Activated naive CD4-positive, alpha-beta T cell treated with anti-CD3 and anti-CD28 coated beads, Interleukin-2, amount 10 ng/mL, durations not matched to agents 7 days and 5 days (primary cell): ENCODE results near the gene RHEX.
"Not testable (repeated sequence)": the region's sequence is repeated elsewhere in the genome, so short reads cannot be mapped to it uniquely, and the experiment has no call there.

ENCODE experiments used
- CTCF ChIA-PET: fragments of 350-600 bp; sonication (Branson Sonifier 250); formaldehyde crosslinking; loops from one replicate; lab custom pipeline; 2021; ENCODE audit warnings: antibody characterized with exemption; lab: Charles Lee
- DNase-seq: peaks from one replicate; pipeline ENCODE4 v3.0.0-alpha.2; 2020
- H3K27ac Mint-ChIP-seq: one replicate; pipeline ENCODE4 v1.8.0; 2021; ENCODE audit warnings: mild to moderate bottlenecking, moderate library complexity, mixed read lengths
- H3K27me3 Mint-ChIP-seq: one replicate; pipeline ENCODE4 v1.8.0; 2021; ENCODE audit warnings: mild to moderate bottlenecking, mixed read lengths
- H3K36me3 Mint-ChIP-seq: one replicate; pipeline ENCODE4 v1.8.0; 2021; ENCODE audit warnings: mixed read lengths
- H3K4me1 Mint-ChIP-seq: one replicate; pipeline ENCODE4 v1.8.0; 2021; ENCODE audit warnings: mixed read lengths
- H3K4me3 Mint-ChIP-seq: one replicate; pipeline ENCODE4 v1.8.0; 2021; ENCODE audit warnings: mild to moderate bottlenecking, moderate library complexity, mixed read lengths
- H3K9me3 Mint-ChIP-seq: one replicate; pipeline ENCODE4 v1.8.0; 2021; ENCODE audit warnings: mixed read lengths

Gene RHEX

DNA sequence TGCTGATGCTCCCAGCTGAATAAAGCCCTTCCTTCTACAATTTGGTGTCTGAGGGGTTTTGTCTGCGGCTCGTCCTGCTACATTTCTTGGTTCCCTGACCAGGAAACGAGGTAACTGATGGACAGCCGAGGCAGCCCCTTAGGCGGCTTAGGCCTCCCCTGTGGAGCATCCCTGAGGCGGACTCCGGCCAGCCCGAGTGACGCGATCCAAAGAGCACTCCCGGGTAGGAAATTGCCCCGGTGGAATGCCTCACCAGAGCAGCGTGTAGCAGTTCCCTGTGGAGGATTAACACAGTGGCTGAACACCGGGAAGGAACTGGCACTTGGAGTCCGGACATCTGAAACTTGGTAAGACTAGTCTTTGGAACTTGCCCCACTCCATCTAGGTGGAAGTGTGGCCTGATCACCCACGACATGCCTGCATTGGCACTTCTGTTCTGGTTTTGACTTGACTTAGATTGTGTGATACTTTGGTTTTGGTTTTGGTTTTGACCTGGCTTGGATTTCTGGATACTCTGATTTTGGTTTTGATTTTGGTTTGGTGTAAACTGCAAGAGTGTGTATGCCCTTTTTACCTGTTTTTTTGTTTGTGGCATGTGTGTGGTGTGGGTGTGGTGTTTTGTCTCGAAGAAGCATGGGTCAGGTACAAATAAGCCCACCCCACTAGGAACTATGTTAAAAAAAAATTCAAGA is at the start of gene RHEX:
Gene RHEX, plus strand, starts transcription at position 255 of the 692 bp plus-strand sequence. CDS start 44,656 bp downstream, outside the sequence.
- H3K4me3 Mint-ChIP-seq, CTCF ChIA-PET, H3K36me3 Mint-ChIP-seq, H3K9me3 Mint-ChIP-seq: not testable (repeated sequence)
- DNase-seq: peak; percentile 58
- peak within 1 kb of the TSS; percentile 63 for H3K27ac Mint-ChIP-seq
- peaks cover 12% of the 10 kb centered on the region for H3K27me3 Mint-ChIP-seq
- peaks cover 46% of the 10 kb centered on the region for H3K4me1 Mint-ChIP-seq

DNA sequence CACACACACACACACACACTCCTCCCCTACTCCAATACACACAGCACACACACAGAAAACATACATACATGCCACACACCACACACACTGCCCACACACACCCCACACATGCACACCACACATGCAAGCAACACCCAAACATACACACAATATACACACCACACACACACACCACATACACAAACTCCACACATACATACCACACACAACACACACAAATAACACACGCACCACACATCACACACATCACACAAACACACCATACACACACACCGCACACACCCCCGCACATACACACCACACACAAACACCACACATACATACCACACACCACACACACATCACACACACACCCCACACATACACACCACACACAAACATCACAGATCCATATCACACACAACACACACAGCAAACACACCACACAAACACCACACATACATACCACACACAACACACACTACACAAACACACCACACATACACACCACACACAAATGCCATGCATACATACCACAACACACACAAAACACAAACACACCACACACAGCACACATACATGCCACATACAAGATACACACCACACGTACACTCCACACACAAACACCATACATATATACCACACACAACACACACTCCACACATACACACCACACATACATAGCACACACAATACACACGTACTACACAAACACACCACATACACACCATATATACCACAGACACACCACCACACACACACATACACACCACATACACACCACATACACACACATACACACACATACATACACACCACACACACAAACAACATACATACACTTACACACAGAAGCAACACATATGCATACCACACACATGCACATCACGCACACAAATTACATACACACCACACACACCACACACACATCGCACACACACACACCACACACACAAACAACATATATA is 48.8 kb upstream of the RHEX start:
- CTCF ChIA-PET: interaction anchor here (1.0 kb wide), 1 partner anchor 18 kb away, joined by 3 read pairs; no protein-coding TSS in a partner anchor
- H3K27ac Mint-ChIP-seq: no peak overlapping the region
- peaks cover 25% of the 10 kb centered on the region for H3K27me3 Mint-ChIP-seq
- peaks cover 7% of the 10 kb centered on the region for H3K9me3 Mint-ChIP-seq
- H3K36me3 Mint-ChIP-seq: no peaks in the 10 kb centered on the region
- H3K4me3 Mint-ChIP-seq: no peak overlapping the region
- DNase-seq: no peak
- no peaks in the 10 kb centered on the region for H3K4me1 Mint-ChIP-seq

GRCh38 chr1:206004826-206005225 is 48.1 kb upstream of the RHEX start:
- H3K27me3 Mint-ChIP-seq: peaks cover 25% of the 10 kb centered on the region
- DNase-seq: no peak
- H3K4me1 Mint-ChIP-seq: no peaks in the 10 kb centered on the region
- H3K9me3 Mint-ChIP-seq: peaks cover 7% of the 10 kb centered on the region
- H3K4me3 Mint-ChIP-seq: no peak overlapping the region
- CTCF ChIA-PET: interaction anchor here (0.9 kb wide), 1 partner anchor 11 kb away, joined by 3 read pairs; no protein-coding TSS in a partner anchor
- no peaks in the 10 kb centered on the region for H3K36me3 Mint-ChIP-seq
- H3K27ac Mint-ChIP-seq: no peak overlapping the region

DNA sequence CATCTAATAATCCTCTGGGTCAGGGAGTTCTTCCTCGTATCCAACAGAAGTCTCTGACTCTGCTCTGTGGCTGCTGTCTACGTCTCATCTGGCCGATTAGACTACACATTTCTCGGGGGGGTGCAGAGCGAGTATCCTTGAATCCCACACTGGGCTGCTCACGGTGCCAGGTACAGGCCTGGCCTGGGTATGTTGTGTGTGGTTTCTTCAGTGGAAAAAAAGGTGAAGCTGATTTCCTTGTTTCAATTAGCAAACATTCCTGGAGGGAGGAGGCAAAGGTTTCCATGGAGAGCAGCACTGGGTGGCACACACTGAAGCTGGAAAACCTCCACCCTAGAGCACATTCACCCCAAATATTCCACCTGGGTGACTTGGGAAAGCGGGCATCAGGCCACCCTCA is 47.7 kb upstream of the RHEX start:
- Mint-ChIP-seq H3K4me1 (no peaks in the 10 kb centered on the region), H3K9me3 (peaks cover 7% of the 10 kb centered on the region), H3K4me3 (no peak overlapping the region), H3K27me3 (peaks cover 25% of the 10 kb centered on the region), H3K36me3 (no peaks in the 10 kb centered on the region), H3K27ac (no peak overlapping the region)
- no peak for DNase-seq
- CTCF ChIA-PET: interaction anchor here (0.9 kb wide), 1 partner anchor 11 kb away, joined by 3 read pairs; no protein-coding TSS in a partner anchor

- H3K4me1 Mint-ChIP-seq: peaks cover 4% of the 10 kb centered on the region
- peaks cover 25% of the 10 kb centered on the region for H3K27me3 Mint-ChIP-seq
- peaks cover 7% of the 10 kb centered on the region for H3K9me3 Mint-ChIP-seq
- no peak for DNase-seq
- CTCF ChIA-PET: interaction anchor here (0.9 to 1.0 kb wide), 2 partner anchors 9 to 10 kb away, joined by 3 read pairs; no protein-coding TSS in a partner anchor
- H3K27ac Mint-ChIP-seq: no peak overlapping the region
- no peaks in the 10 kb centered on the region for H3K36me3 Mint-ChIP-seq
- no peak overlapping the region for H3K4me3 Mint-ChIP-seq
These were observed 47.2 kb upstream of the RHEX start for GRCh38 chr1:206005778-206006180.

GRCh38 chr1:206006946-206007345 is 46.0 kb upstream of the RHEX start:
- DNase-seq: no peak
- H3K9me3 Mint-ChIP-seq: peaks cover 7% of the 10 kb centered on the region
- H3K4me3 Mint-ChIP-seq: no peak overlapping the region
- peaks cover 24% of the 10 kb centered on the region for H3K27me3 Mint-ChIP-seq
- H3K27ac Mint-ChIP-seq: no peak overlapping the region
- CTCF ChIA-PET: interaction anchor here (1.0 to 1.2 kb wide), 2 partner anchors 10 to 29 kb away, joined by 3 read pairs; no protein-coding TSS in a partner anchor
- H3K4me1 Mint-ChIP-seq: peaks cover 11% of the 10 kb centered on the region
- no peaks in the 10 kb centered on the region for H3K36me3 Mint-ChIP-seq

GRCh38 chr1:206010060-206010459 is 42.9 kb upstream of the RHEX start:
- peaks cover 20% of the 10 kb centered on the region for H3K27me3 Mint-ChIP-seq
- peaks cover 28% of the 10 kb centered on the region for H3K4me1 Mint-ChIP-seq
- no peaks in the 10 kb centered on the region for H3K9me3 Mint-ChIP-seq
- DNase-seq: no peak
- CTCF ChIA-PET: interaction anchor here (1.0 kb wide), 1 partner anchor 20 kb away, joined by 3 read pairs; no protein-coding TSS in a partner anchor
- no peak overlapping the region for H3K27ac Mint-ChIP-seq
- no peaks in the 10 kb centered on the region for H3K36me3 Mint-ChIP-seq
- H3K4me3 Mint-ChIP-seq: no peak overlapping the region

- Mint-ChIP-seq H3K4me1 (peaks cover 28% of the 10 kb centered on the region), H3K27me3 (peaks cover 15% of the 10 kb centered on the region), H3K9me3 (no peaks in the 10 kb centered on the region), H3K4me3 (no peak overlapping the region), H3K27ac (no peak overlapping the region), H3K36me3 (no peaks in the 10 kb centered on the region)
- no peak for DNase-seq
- CTCF ChIA-PET: interaction anchor here (1.0 kb wide), 1 partner anchor 19 kb away, joined by 3 read pairs; no protein-coding TSS in a partner anchor
These were observed 41.9 kb upstream of the RHEX start for GRCh38 chr1:206011057-206011456.

DNA sequence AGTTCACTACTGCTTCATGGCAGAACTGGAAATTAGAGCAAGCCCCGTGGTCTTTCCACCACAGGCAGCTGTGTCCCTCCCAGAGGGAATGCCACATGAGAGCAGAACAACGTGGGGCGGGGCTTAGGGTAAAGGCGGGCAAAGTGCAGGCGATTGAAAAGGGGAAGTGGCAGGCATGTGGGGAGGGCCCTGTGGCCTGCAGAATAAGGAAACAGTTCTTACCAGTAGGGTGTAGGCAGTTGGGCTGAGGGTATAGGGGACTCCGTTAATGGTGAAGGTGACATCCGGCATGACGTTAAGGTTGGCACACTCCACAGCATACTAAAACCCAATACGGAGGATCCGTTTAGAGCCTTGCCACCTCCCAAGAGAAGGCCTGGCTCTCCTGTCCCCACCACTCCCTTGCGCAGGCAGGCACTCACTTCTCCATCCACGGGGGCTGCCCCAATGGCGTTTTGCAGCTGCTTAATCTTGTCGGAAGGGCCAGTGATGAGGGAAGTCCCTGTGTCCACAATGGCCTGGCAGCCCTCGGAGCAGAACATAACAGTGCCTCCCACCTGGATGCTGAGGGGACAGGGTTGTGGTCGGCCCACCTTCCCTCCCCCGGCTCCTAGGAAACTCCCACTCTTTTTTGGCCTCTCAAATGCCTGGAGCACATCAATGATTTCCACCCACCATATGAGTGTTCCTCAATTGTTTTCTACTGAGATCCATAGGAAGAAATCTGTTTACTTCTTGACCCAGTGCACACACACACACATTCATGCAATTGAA is 40.7 kb upstream of the RHEX start:
- H3K9me3 Mint-ChIP-seq: no peaks in the 10 kb centered on the region
- H3K4me3 Mint-ChIP-seq: no peak overlapping the region
- H3K4me1 Mint-ChIP-seq: peaks cover 28% of the 10 kb centered on the region
- CTCF ChIA-PET: interaction anchor here (0.6 to 1.4 kb wide), 3 partner anchors 18 to 644 kb away, joined by 3 read pairs; no protein-coding TSS in a partner anchor
- peaks cover 5% of the 10 kb centered on the region for H3K27me3 Mint-ChIP-seq
- no peaks in the 10 kb centered on the region for H3K36me3 Mint-ChIP-seq
- DNase-seq: peak; percentile 65
- H3K27ac Mint-ChIP-seq: peak overlapping the region; percentile 71

DNA sequence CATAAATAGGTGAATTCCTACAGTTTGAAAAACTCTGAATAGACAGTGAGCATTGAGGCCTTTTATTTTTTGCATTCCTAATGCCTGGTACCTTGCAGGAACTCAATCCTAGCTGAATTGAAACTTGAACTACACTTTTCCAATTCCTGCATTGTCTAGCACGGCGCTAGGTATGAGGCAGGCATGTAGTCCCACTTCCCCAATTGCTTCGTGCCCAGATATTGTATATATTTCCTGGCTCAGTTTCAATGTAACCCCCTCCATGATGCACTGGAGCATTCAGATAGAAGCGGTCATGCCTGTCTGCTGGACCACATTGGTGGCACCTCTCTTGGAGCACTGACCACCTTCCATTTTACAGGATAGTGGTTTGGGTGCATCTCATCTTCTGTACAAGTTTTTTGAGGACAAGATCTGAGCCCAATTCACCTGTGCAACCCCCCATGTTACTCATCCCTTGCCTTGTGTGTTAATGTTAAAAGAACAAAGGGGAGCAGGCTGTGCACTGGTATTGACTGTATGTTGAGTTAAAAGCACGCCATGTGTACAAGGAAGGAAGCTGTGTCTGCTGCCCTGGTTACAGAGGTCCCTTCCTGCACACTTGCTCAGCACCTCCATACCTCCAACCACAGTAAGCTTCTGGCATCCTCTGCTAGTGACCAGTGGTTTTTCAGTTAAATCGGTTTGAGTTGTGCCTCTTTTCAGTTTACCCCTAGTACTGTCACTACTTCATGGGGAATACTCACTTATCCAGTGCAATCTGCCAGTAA is 39.8 kb upstream of the RHEX start:
- Mint-ChIP-seq H3K27ac (no peak overlapping the region), H3K4me1 (peaks cover 28% of the 10 kb centered on the region), H3K27me3 (peaks cover 6% of the 10 kb centered on the region), H3K9me3 (no peaks in the 10 kb centered on the region), H3K4me3 (no peak overlapping the region), H3K36me3 (no peaks in the 10 kb centered on the region)
- CTCF ChIA-PET: interaction anchor here (1.4 kb wide), 1 partner anchor 17 kb away, joined by 3 read pairs; no protein-coding TSS in a partner anchor
- no peak for DNase-seq

DNA sequence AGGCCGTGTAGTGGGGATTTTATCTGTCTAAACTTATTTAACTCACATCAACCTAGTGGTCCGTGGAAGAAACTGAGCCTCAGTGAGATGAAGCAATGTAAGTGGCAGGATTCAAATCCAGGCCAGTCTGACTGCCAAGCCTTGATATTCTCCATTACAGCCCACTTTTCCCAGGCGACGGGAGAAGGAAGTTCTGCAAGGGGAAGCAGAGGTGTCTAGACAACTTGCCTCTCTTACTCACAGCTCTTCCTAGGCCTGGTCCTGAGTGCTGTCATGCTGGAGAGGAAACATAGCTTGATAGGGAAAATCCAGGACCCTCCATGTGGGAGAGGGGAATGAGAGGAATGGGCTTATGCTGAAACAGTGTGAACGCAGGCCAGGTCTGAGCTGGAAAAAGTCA is 38.4 kb upstream of the RHEX start:
- Mint-ChIP-seq H3K36me3 (no peaks in the 10 kb centered on the region), H3K27me3 (peaks cover 17% of the 10 kb centered on the region), H3K4me3 (no peak overlapping the region), H3K4me1 (peaks cover 28% of the 10 kb centered on the region), H3K27ac (no peak overlapping the region), H3K9me3 (no peaks in the 10 kb centered on the region)
- DNase-seq: no peak
- CTCF ChIA-PET: interaction anchor here (1.4 kb wide), 1 partner anchor 14 kb away, joined by 4 read pairs; no protein-coding TSS in a partner anchor

- Mint-ChIP-seq H3K4me1 (peaks cover 28% of the 10 kb centered on the region), H3K27me3 (peaks cover 17% of the 10 kb centered on the region), H3K27ac (no peak overlapping the region), H3K9me3 (no peaks in the 10 kb centered on the region), H3K4me3 (no peak overlapping the region), H3K36me3 (no peaks in the 10 kb centered on the region)
- no peak for DNase-seq
- CTCF ChIA-PET: interaction anchor here (1.4 kb wide), 1 partner anchor 14 kb away, joined by 4 read pairs; no protein-coding TSS in a partner anchor
These were observed 37.9 kb upstream of the RHEX start for GRCh38 chr1:206015071-206015470.
